NT2/D1 (cell line): ENCODE data around the gene ITGA3.

ENCODE experiments used
- SUZ12 ChIP-seq: IDR thresholded peaks from 2 replicates; pipeline ENCODE4 v1.6.1; 2011; ENCODE audit not compliant: insufficient read length, insufficient read depth; ENCODE audit errors: extremely low read depth
- YY1 ChIP-seq: IDR thresholded peaks from 2 replicates; pipeline ENCODE4 v1.6.1; 2011; ENCODE audit not compliant: insufficient read length, insufficient read depth
- ZNF274 ChIP-seq: IDR thresholded peaks from 2 replicates; pipeline ENCODE4 v1.6.1; 2011; ENCODE audit warnings: mild to moderate bottlenecking, low read depth, low read length

GRCh38 chr17:50114849-50115357, 59.0 kb downstream of the ITGA3 start:
- no peak for TF ChIP-seq ZNF274
- no peak for TF ChIP-seq YY1
- no peak for TF ChIP-seq SUZ12
